GM12864 (cell line): ENCODE results near the gene NFIX.

ENCODE experiments used
- DNase-seq: peaks from one replicate; pipeline ENCODE4 v3.0.0-alpha.2; 2011; ENCODE audit warnings: low read depth
- H3K4me3 ChIP-seq: 2 replicates; pipeline ENCODE4 v1.5.1; 2011; ENCODE audit warnings: mild to moderate bottlenecking, low read depth, low read length, control low read depth
- CTCF ChIP-seq: IDR thresholded peaks from 2 replicates; pipeline ENCODE4 v1.5.1; 2011; ENCODE audit warnings: low read depth, mild to moderate bottlenecking, moderate library complexity, low read length, control low read depth, inconsistent platforms; ENCODE audit errors: missing control alignments

NFIX gene

GRCh38 chr19:12965812-12966135 lies 29.5 kb upstream of the NFIX start:
- no peak overlapping the region for H3K4me3 ChIP-seq
- TF ChIP-seq CTCF, result no peak
- DNase-seq, result no peak

GRCh38 chr19:12967907-12968306 lies 27.4 kb upstream of the NFIX start:
- no peak for DNase-seq
- no peak for TF ChIP-seq CTCF
- H3K4me3 ChIP-seq, result no peak overlapping the region

- no peak for TF ChIP-seq CTCF
- DNase-seq, result no peak
- no peak within 1 kb of the TSS for H3K4me3 ChIP-seq
These were observed 25.8 kb upstream of the NFIX start, which contains the start of gene DAND5 for GRCh38 chr19:12969292-12969988. Gene DAND5 (plus strand): TSS chr19:12969576. CDS start chr19:12969661, 85 bp downstream.

GRCh38 chr19:12970070-12970820 lies 25.0 kb upstream of the NFIX start:
- TF ChIP-seq CTCF, result no peak
- H3K4me3 ChIP-seq, result no peak overlapping the region
- DNase-seq, result no peak

- TF ChIP-seq CTCF, result no peak
- no peak overlapping the region for H3K4me3 ChIP-seq
- no peak for DNase-seq
These were observed 22.0 kb upstream of the NFIX start for GRCh38 chr19:12973236-12973635.

GRCh38 chr19:12974301-12975220 lies 20.7 kb upstream of the NFIX start:
- no peak for DNase-seq
- TF ChIP-seq CTCF, result no peak
- no peak overlapping the region for H3K4me3 ChIP-seq
